Measurements from ENCODE around the gene UGT1A8. TPM values are rescaled to one million over a fixed set of nuclear protein-coding genes. Genes with fewer than 3 reads are reported as not detected.
A peak's percentile ranks its signal among the peaks of the same experiment; 100 is the strongest.
"Not testable (repeated sequence)": the region's sequence is repeated elsewhere in the genome, so short reads cannot be mapped to it uniquely, and the experiment has no call there.

Gene UGT1A8
- polyA plus RNA-seq, 2 of the 4 experiments (the other 2 are of a cell fraction) = 0.22 TPM; not detected in 1

GRCh38 chr2:233700028-233700635, 82.7 kb downstream of the UGT1A8 start (continued):
- TF ChIP-seq KDM5A (IDR thresholded peaks at IDR 0.05) = no peak
- peak; percentile 96 for TF ChIP-seq BCL3 (IDR thresholded peaks at IDR 0.05)
- no peak for TF ChIP-seq NR3C1 (IDR thresholded peaks at IDR 0.05)
- peak; percentile 100 for TF ChIP-seq EP300 (IDR thresholded peaks at IDR 0.05)
- peak; percentile 100 for TF ChIP-seq NFE2L2 (conservative IDR thresholded peaks at IDR 0.05; ENCODE audit: low read length)
- TF ChIP-seq HEYL (CRISPR knock-in tag; IDR thresholded peaks at IDR 0.05) = peak; percentile 82
- no peak for TF ChIP-seq ELK1 (IDR thresholded peaks at IDR 0.05; ENCODE audit: low read depth, low read length)
- TF ChIP-seq FOSL2 (IDR thresholded peaks at IDR 0.05) = peak; percentile 62; the same call in 1 of the 2 replicates
- TF ChIP-seq FOSL2 (CRISPR knock-in tag; IDR thresholded peaks at IDR 0.05) = peak; percentile 80
- peak; percentile 86 for TF ChIP-seq HOXB5 (CRISPR knock-in tag; IDR thresholded peaks at IDR 0.05)
- no peak for TF ChIP-seq REST (IDR thresholded peaks at IDR 0.05)

GRCh38 chr2:233700842-233701241, 83.4 kb downstream of the UGT1A8 start:
- H3K27ac ChIP-seq = peak overlapping the region; percentile 99 to 100
- H3K9me3 ChIP-seq = peaks cover 55% of the 10 kb centered on the region
- CTCF ChIA-PET = interaction anchor here (0.9 to 2.6 kb wide), 4 partner anchors 10 to 215 kb away, joined by 3 to 11 read pairs (median 3); partner anchors contain the start of gene USP40

GRCh38 chr2:233702238-233702637, 84.8 kb downstream of the UGT1A8 start:
- FAIRE-seq (no peak), DNase-seq (ENCODE audit: low read depth in 1 of 2, low spot score in 1 of 2) (no peak), ATAC-seq (no peak)
- no peak for TF ChIP-seq POLR2A (IDR thresholded peaks at IDR 0.05; ENCODE audit: low read length)
- TF ChIP-seq ESRRA (IDR thresholded peaks at IDR 0.05; ENCODE audit: borderline replicate concordance, low read length) = no peak
- TF ChIP-seq TP53 (CRISPR knock-in tag; IDR thresholded peaks at IDR 0.05) = no peak
- H3K4me2 ChIP-seq = no peak overlapping the region
- CTCF ChIA-PET = interaction anchor here (1.0 kb wide), 1 partner anchor 131 kb away, joined by 5 read pairs; no protein-coding TSS in a partner anchor
- H3K27ac ChIP-seq = peak overlapping the region; percentile 99 to 100
- POLR2A ChIA-PET = no interaction called here
- peaks cover 50% of the 10 kb centered on the region for H3K4me1 ChIP-seq
- WGBS (ENCODE audit: missing lambda C conversion rate) = 81% methylated on average over 3 of the region's 3 CpGs
- H3K9me3 ChIP-seq = peaks cover 41% of the 10 kb centered on the region
- H3K4me3 ChIP-seq = no peak overlapping the region

More at GRCh38 chr2:233700842-233701241, 83.4 kb downstream of the UGT1A8 start:
- TF ChIP-seq ATOH8 (CRISPR knock-in tag; IDR thresholded peaks at IDR 0.05; ENCODE audit: low read depth) (peak; percentile 61; the same call in 1 of the 2 replicates), RARB (CRISPR knock-in tag; IDR thresholded peaks at IDR 0.05) (peak; percentile 61; the same call in 1 of the 2 replicates), FOSB (CRISPR knock-in tag; IDR thresholded peaks at IDR 0.05) (0 out of 2 replicates have a peak, but pooled peaks have one; percentile 3), HOXB13 (CRISPR knock-in tag; IDR thresholded peaks at IDR 0.05; ENCODE audit: low read depth) (peak; percentile 64; the same call in 1 of the 2 replicates)
- peaks cover 36% of the 10 kb centered on the region for H3K4me1 ChIP-seq
- 38% methylated on average over 5 of the region's 5 CpGs for WGBS (ENCODE audit: missing lambda C conversion rate)
- POLR2A ChIA-PET = interaction anchor here (0.8 to 1.9 kb wide), 6 partner anchors 10 to 214 kb away, joined by 4 to 13 read pairs (median 8); partner anchors contain the start of gene USP40
- not testable (repeated sequence) for FAIRE-seq; DNase-seq (ENCODE audit: low read depth in 1 of 2, low spot score in 1 of 2); H3K4me3 ChIP-seq; ATAC-seq
- H3K4me2 ChIP-seq = 0 out of 3 replicates have a peak overlapping the region, but pooled peaks have one; percentile 35

Measured in A549 (cell line).